K562 (cell line): ENCODE results near the gene RFLNA. TPM values are rescaled to one million over a fixed set of nuclear protein-coding genes. Genes with fewer than 3 reads are reported as not detected.

Source experiments
- ATAC-seq: fragments of 200-7000 bp; cut with Tn5 transposase; 3 replicates; pipeline ENCODE4 v1.9.1; 2020; ENCODE audit warnings: moderate library complexity
- BruUV-seq: library from RNA; stranded (reverse); fragments of 400-500 nt; replicated peaks from 2 replicates; lab custom pipeline; 2021; lab: Mats Ljungman, UMichigan
- CTCF ChIA-PET: fragments of 300-600 bp; formaldehyde crosslinking; extraction: SDS; loops from one replicate; lab custom pipeline; 2021; ENCODE audit warnings: low intra/inter-chr PET ratio; lab: Yijun Ruan, JAX
- POLR2A ChIA-PET: fragments of 300-600, 350-650 bp; sonication (Branson Sonifier 250); formaldehyde crosslinking; extraction: SDS; loops from one replicate; lab custom pipeline; 2021; ENCODE audit warnings: antibody characterized with exemption, inconsistent platforms; lab: Yijun Ruan, JAX
- DNase-seq, 4 experiments: peaks; one replicate each; pipeline versions ENCODE4 v3.0.0 to v3.0.0-alpha.2; 2011 to 2018; ENCODE audit warnings: low spot score in 3 of 4, mixed read lengths in 3 of 4; ENCODE audit errors: extremely low read depth in 1 of 4
- FAIRE-seq: peaks from 2 replicates; lab custom pipeline; 2011; peaks lifted over from hg19 to GRCh38; lab: Jason Lieb, UNC
- H2AFZ ChIP-seq: 2 replicates; pipeline ENCODE4 v1.6.0; 2011; ENCODE audit warnings: low read depth, low read length, control low read depth, inconsistent platforms
- H3K27ac ChIP-seq: fragments of 200-600 bp; 3 replicates; pipeline ENCODE4 v1.8.0; 2011; ENCODE audit warnings: low read depth, mild to moderate bottlenecking, control low read depth, inconsistent platforms, low read length, moderate library complexity, mixed read lengths; ENCODE audit errors: extremely low read depth
- H3K27me3 ChIP-seq, 2 experiments: fragments of 300-600 bp in 1 of 2; 2 replicates in 1 of 2; 3 replicates in 1 of 2; pipeline versions ENCODE4 v1.6.0 to v1.8.0; 2011; ENCODE audit warnings: inconsistent platforms in 2 of 2, low read length in 2 of 2, mild to moderate bottlenecking in 1 of 2, mixed read lengths in 1 of 2, moderate library complexity in 1 of 2; ENCODE audit not compliant: control insufficient read depth in 2 of 2, insufficient read depth in 2 of 2
- H3K36me3 ChIP-seq: fragments of 300-600 bp; 3 replicates; pipeline ENCODE4 v1.8.0; 2011; ENCODE audit warnings: mild to moderate bottlenecking, low read length, inconsistent platforms; ENCODE audit not compliant: control insufficient read depth, insufficient read depth
- H3K4me1 ChIP-seq, 2 experiments: fragments of 200-600 bp in 1 of 2; replicated peaks in 1 of 2; 2 replicates in 1 of 2; 3 replicates in 1 of 2; pipeline versions ENCODE4 v1.5.1 to v1.8.0; 2011; ENCODE audit warnings: inconsistent platforms in 2 of 2, low read length in 2 of 2, mild to moderate bottlenecking in 1 of 2, mixed read lengths in 1 of 2, moderate library complexity in 1 of 2; ENCODE audit not compliant: control insufficient read depth in 2 of 2, insufficient read depth in 2 of 2
- H3K4me2 ChIP-seq: 2 replicates; pipeline ENCODE4 v1.6.1; 2011; ENCODE audit warnings: low read length, control low read depth, inconsistent platforms, mixed read lengths; ENCODE audit not compliant: insufficient read depth
- H3K4me3 ChIP-seq: fragments of 200-600 bp; sonication (generic), shearing (Covaris generic); 2 replicates; pipeline ENCODE4 v1.5.1; 2016; ENCODE audit warnings: control low read depth, inconsistent platforms
- H3K79me2 ChIP-seq: fragments of 200-600 bp; 3 replicates; pipeline ENCODE4 v1.8.0; 2011; ENCODE audit warnings: low read length, inconsistent platforms; ENCODE audit not compliant: control insufficient read depth, insufficient read depth
- H3K9ac ChIP-seq, 2 experiments: 2 replicates each; pipeline versions ENCODE4 v1.6.0 to v1.6.1; 2011; ENCODE audit warnings: low read depth in 2 of 2, low read length in 2 of 2, control low read depth in 1 of 2, inconsistent platforms in 1 of 2, mild to moderate bottlenecking in 1 of 2, mixed read lengths in 1 of 2; ENCODE audit not compliant: insufficient read depth in 1 of 2
- H3K9me1 ChIP-seq: one replicate; pipeline ENCODE4 v1.6.0; 2011; ENCODE audit warnings: inconsistent platforms, mild to moderate bottlenecking, low read length, moderate library complexity; ENCODE audit not compliant: control insufficient read depth, insufficient read depth
- H3K9me3 ChIP-seq: replicated peaks from 2 replicates; pipeline ENCODE4 v1.5.1; 2011; ENCODE audit warnings: low read depth, low read length, inconsistent platforms; ENCODE audit not compliant: control insufficient read depth, insufficient read depth
- H4K20me1 ChIP-seq: replicated peaks from 2 replicates; pipeline ENCODE4 v1.6.1; 2011; ENCODE audit warnings: low read length, inconsistent platforms, mixed read lengths; ENCODE audit not compliant: control insufficient read depth, insufficient read depth
- CSDE1 ChIP-seq, 2 experiments: fragments of 450-650 bp; IDR thresholded peaks; 2 replicates each; pipeline ENCODE4 v1.6.1; 2016; ENCODE audit warnings: mild to moderate bottlenecking in 1 of 2
- LARP7 ChIP-seq: fragments of 450-650 bp; IDR thresholded peaks from 2 replicates; pipeline ENCODE4 v1.6.1; 2016
- LCOR ChIP-seq: sonication (generic); formaldehyde crosslinking; IDR thresholded peaks from 2 replicates; pipeline ENCODE4 v1.8.0; 2022; ENCODE audit warnings: mild to moderate bottlenecking, missing genetic modification reagents
- MTF1 ChIP-seq: fragments of 250-450 bp; sonication (Bioruptor Pico); IDR thresholded peaks from 2 replicates; pipeline ENCODE4 v1.9.0; 2021; ENCODE audit warnings: moderate library complexity, mild to moderate bottlenecking, inconsistent platforms, borderline replicate concordance
- RBM22 ChIP-seq: fragments of 200-400 bp; formaldehyde crosslinking; IDR thresholded peaks from 2 replicates; pipeline ENCODE4 v1.6.1; 2018; ENCODE audit warnings: low read length, low read depth; ENCODE audit not compliant: poor library complexity, severe bottlenecking
- SRSF1 ChIP-seq: fragments of 200-400 bp; formaldehyde crosslinking; IDR thresholded peaks from 2 replicates; pipeline ENCODE4 v1.6.1; 2017; ENCODE audit warnings: mild to moderate bottlenecking, low read depth, low read length, moderate library complexity
- ZKSCAN8 ChIP-seq: fragments of 200-800 bp; sonication (Bioruptor generic); IDR thresholded peaks from 2 replicates; pipeline ENCODE4 v1.6.1; 2016; ENCODE audit warnings: missing genetic modification characterization, missing compliant biosample characterization
- ZNF561 ChIP-seq: fragments of 450-650 bp; formaldehyde crosslinking; conservative IDR thresholded peaks from 2 replicates; pipeline ENCODE4 v1.4.0; 2020; ENCODE audit warnings: mild to moderate bottlenecking, moderate library complexity
- WGBS: fragments of 100-300 bp; shearing (Covaris generic); methylation state at CpG from one replicate; pipeline ENCODE4 v1.1.6; 2016; ENCODE audit warnings: low coverage, mixed read lengths; ENCODE audit not compliant: insufficient coverage; ENCODE audit errors: missing lambda C conversion rate; 5-methylcytosine and 5-hydroxymethylcytosine counted together
- in situ Hi-C: fragments of 300-500 bp; cut with MboI; formaldehyde crosslinking; loops from 4 replicates; pipeline ENCODE4 v1.15.0; 2018; ENCODE audit warnings: inconsistent platforms, mixed read lengths
- intact Hi-C: fragments of 100-400 bp; cut with micrococcal nuclease; formaldehyde crosslinking; loops from 2 replicates; pipeline ENCODE4 v1.14.2; 2022
- polyA plus RNA-seq, 8 experiments: library from polyadenylated mRNA; depleted of rRNA in 4 of 8; stranded (reverse) in 5 of 8; unstranded in 3 of 8; fragments of >200 nt; fragmentation: Nextera tagmentation in 2 of 8; fragmentation: Illumina TruSeq in 1 of 8; extraction: Ambion mirVana in 2 of 8; extraction: Trizol in 1 of 8; gene quantifications; 2 replicates each; pipeline versions ENCODE4 v1.2.1 to v1.2.3, GENCODE V29; 2011 to 2014; ENCODE audit warnings: inconsistent platforms in 1 of 8, missing spikeins in 1 of 8
- total RNA-seq, 7 experiments: library from RNA; depleted of rRNA in 6 of 7; stranded (reverse); fragments of >200 nt in 6 of 7; fragmentation: Illumina TruSeq in 2 of 7; extraction: Trizol in 2 of 7; gene quantifications; 2 replicates each; pipeline versions ENCODE4 v1.2.1 to v1.2.3, GENCODE V29; 2011 to 2021; ENCODE audit warnings: low replicate concordance in 1 of 7
- TF ChIP-seq, protein P1 (sequence below): fragments of 450-650 bp; IDR thresholded peaks from 2 replicates; pipeline ENCODE4 v1.6.1; 2017; ENCODE audit warnings: antibody characterized with exemption, mild to moderate bottlenecking
- TF ChIP-seq, protein P2 (sequence below): IDR thresholded peaks from 2 replicates; pipeline ENCODE4 v1.6.1; 2012; ENCODE audit warnings: low read depth, low read length, improper control_type of control experiment, borderline replicate concordance
- TF ChIP-seq, protein P3 (sequence below): sonication (generic); formaldehyde crosslinking; IDR thresholded peaks from 2 replicates; pipeline ENCODE4 v1.8.1; 2023; ENCODE audit warnings: mild to moderate bottlenecking, missing genetic modification reagents

The RFLNA gene
- total and polyA plus RNA-seq, 9 of the 15 experiments (the other 6 are each of a cell fraction or from before 2014, with no cell fraction given), result not detected

DNA sequence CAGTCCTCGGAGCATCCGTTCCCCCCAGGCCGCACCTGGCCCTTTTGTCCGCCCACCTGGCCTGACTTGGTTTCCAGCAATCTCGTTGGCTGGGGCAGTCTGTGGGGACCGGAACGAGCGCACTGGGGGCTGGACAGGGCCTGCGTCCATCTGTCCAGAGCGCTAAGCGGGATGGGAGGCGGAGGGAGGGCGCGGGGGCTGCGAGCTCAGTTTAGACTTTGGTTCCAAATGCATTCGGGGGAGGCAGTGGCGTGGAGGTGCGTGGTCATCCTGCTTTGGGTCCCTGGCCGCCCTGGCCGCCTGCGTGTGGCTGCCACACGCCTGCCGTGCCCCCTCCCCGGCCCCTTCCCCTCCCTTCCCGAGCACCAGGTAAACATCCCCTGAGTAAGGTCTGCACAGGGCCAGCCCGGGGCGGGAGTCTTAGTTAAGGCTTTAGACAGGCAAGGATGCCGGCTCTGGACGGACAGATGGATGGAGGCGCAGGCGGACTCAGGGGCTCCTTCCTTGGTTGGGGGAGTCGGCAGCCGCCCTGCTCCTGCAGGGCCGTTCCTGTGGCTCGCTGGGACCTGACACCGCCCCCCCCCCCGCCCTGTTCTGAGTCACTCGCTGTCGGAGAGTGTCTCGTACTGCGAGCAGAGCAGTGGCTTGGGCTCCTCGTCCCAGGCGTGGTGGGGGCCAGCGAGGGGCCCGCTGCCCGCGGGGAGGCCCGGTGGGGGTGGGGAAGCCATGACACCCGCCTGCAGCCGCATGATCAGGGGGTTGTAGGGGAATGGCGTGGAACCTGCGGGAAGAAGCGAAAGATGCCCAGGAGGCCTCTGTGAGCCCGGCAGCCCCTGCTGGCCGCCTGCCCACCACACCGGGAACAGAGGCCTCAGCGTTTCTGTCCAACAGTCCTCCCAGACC is 30.2 kb downstream of the RFLNA start:
- H3K9ac ChIP-seq, result no peak overlapping the region
- H2AFZ ChIP-seq, result no peak overlapping the region
- no peak overlapping the region for H3K27ac ChIP-seq
- peaks cover 3% of the 10 kb centered on the region for H3K9me1 ChIP-seq
- H3K9me3 ChIP-seq, result peaks cover 12% of the 10 kb centered on the region
- no peak overlapping the region for H3K4me3 ChIP-seq
- intact Hi-C loops (loop anchor here (10.0 kb wide), 1 partner anchor 360 kb away; no protein-coding TSS in a partner anchor), in situ Hi-C loops (no loop called here)
- POLR2A ChIA-PET, result no interaction called here
- WGBS, result 94% methylated on average over 17 of the region's 57 CpGs
- BruUV-seq, result no TSS peak
- H3K27me3 ChIP-seq, result no peaks in the 10 kb centered on the region
- H4K20me1 ChIP-seq, result no peaks in the 10 kb centered on the region
- H3K4me1 ChIP-seq, result 0 out of 5 replicates have a peak, but pooled peaks cover 0 to 3% of the 10 kb centered on the region in 2 experiments
- no peak for FAIRE-seq
- H3K36me3 ChIP-seq, result peaks cover 31% of the 10 kb centered on the region; the same call in 2 of the 3 replicates
- no peak overlapping the region for H3K4me2 ChIP-seq
- CTCF ChIA-PET, result no interaction called here
- ATAC-seq, result no peak
- no peak for DNase-seq
- H3K79me2 ChIP-seq, result no peaks in the 10 kb centered on the region
- TF ChIP-seq SRSF1 (no peak), CSDE1 (IDR thresholded peaks at IDR 0.05) (no peak), RBM22 (peak; percentile 37), ZKSCAN8 (no peak), LCOR (CRISPR knock-in tag) (no peak), ZNF561 (CRISPR knock-in tag) (no peak), LARP7 (no peak), MTF1 (CRISPR knock-in tag) (no peak)
- TF ChIP-seq, protein P1, sequence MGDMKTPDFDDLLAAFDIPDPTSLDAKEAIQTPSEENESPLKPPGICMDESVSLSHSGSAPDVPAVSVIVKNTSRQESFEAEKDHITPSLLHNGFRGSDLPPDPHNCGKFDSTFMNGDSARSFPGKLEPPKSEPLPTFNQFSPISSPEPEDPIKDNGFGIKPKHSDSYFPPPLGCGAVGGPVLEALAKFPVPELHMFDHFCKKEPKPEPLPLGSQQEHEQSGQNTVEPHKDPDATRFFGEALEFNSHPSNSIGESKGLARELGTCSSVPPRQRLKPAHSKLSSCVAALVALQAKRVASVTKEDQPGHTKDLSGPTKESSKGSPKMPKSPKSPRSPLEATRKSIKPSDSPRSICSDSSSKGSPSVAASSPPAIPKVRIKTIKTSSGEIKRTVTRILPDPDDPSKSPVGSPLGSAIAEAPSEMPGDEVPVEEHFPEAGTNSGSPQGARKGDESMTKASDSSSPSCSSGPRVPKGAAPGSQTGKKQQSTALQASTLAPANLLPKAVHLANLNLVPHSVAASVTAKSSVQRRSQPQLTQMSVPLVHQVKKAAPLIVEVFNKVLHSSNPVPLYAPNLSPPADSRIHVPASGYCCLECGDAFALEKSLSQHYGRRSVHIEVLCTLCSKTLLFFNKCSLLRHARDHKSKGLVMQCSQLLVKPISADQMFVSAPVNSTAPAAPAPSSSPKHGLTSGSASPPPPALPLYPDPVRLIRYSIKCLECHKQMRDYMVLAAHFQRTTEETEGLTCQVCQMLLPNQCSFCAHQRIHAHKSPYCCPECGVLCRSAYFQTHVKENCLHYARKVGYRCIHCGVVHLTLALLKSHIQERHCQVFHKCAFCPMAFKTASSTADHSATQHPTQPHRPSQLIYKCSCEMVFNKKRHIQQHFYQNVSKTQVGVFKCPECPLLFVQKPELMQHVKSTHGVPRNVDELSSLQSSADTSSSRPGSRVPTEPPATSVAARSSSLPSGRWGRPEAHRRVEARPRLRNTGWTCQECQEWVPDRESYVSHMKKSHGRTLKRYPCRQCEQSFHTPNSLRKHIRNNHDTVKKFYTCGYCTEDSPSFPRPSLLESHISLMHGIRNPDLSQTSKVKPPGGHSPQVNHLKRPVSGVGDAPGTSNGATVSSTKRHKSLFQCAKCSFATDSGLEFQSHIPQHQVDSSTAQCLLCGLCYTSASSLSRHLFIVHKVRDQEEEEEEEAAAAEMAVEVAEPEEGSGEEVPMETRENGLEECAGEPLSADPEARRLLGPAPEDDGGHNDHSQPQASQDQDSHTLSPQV, result no peak
- TF ChIP-seq, protein P2, sequence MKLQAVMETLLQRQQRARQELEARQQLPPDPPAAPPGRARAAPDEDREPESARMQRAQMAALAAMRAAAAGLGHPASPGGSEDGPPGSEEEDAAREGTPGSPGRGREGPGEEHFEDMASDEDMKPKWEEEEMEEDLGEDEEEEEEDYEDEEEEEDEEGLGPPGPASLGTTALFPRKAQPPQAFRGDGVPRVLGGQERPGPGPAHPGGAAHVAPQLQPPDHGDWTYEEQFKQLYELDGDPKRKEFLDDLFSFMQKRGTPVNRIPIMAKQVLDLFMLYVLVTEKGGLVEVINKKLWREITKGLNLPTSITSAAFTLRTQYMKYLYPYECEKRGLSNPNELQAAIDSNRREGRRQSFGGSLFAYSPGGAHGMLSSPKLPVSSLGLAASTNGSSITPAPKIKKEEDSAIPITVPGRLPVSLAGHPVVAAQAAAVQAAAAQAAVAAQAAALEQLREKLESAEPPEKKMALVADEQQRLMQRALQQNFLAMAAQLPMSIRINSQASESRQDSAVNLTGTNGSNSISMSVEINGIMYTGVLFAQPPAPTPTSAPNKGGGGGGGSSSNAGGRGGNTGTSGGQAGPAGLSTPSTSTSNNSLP, result no peak
- TF ChIP-seq, protein P3, sequence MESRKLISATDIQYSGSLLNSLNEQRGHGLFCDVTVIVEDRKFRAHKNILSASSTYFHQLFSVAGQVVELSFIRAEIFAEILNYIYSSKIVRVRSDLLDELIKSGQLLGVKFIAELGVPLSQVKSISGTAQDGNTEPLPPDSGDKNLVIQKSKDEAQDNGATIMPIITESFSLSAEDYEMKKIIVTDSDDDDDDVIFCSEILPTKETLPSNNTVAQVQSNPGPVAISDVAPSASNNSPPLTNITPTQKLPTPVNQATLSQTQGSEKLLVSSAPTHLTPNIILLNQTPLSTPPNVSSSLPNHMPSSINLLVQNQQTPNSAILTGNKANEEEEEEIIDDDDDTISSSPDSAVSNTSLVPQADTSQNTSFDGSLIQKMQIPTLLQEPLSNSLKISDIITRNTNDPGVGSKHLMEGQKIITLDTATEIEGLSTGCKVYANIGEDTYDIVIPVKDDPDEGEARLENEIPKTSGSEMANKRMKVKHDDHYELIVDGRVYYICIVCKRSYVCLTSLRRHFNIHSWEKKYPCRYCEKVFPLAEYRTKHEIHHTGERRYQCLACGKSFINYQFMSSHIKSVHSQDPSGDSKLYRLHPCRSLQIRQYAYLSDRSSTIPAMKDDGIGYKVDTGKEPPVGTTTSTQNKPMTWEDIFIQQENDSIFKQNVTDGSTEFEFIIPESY (CRISPR knock-in tag), result peak; percentile 67
